GM18907 (cell line): ENCODE data around the gene GPR37L1.

Experiments
- ATAC-seq: cut with Tn5 transposase; IDR thresholded peaks from one replicate; pipeline ENCODE4 v1.9.1; 2021; ENCODE audit warnings: mild to moderate bottlenecking, moderate library complexity; ENCODE audit not compliant: unreplicated experiment

The GPR37L1 gene

DNA sequence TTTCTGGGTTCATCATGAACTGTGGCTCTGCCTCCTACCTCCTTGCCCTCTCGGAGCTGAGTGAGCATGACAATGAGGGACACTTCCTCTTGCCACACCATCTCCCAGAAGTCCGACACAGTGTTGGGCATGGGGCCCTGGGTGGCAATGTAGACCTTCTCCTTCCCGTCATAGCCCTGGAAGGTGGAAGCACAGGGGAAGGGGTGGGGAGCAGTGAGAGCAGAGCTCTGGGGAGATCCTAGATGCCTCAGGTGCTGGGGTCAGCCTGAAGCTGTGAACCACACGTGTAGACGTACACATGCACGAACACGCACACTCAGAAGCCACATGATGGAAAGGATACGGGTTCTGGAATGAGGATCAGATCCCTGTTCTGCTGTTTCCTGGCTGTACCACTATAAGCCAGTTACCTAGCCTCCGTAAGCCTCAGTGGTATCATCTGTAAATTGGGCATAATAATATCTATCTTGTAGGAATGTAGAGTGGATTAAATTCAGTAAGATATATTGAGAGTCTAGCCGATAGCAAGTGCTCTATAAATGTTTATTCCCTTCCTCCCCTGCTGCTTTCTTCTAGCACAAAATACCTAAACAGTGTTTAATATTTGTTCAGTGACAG lies 31.5 kb downstream of the GPR37L1 start:
- no peak for ATAC-seq

- peak; percentile 48 for ATAC-seq
Observed at GRCh38 chr1:202154766-202155477, 32.2 kb downstream of the GPR37L1 start.

- no peak for ATAC-seq
Observed at GRCh38 chr1:202155478-202156021, 32.8 kb downstream of the GPR37L1 start.

DNA sequence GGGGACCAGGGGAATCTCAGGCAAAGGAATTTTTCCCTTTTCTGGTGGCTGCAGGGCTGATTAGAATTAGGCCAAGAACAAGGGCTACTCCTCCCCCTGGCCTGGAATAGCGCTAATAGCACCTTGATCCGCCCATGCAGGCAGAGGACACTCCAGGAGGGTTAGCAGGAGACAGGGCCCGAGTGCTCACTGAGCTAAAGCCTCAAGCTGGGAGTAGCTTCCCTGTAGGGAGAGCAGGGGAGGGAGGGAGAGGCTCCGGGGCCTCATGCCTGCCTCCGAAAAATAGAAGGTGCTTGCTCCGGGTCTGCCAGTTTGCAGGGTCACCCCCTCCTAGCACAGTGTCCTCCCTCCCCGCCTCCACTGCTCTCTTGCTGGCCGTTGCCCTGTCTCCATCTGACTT lies 33.9 kb downstream of the GPR37L1 start:
- no peak for ATAC-seq

DNA sequence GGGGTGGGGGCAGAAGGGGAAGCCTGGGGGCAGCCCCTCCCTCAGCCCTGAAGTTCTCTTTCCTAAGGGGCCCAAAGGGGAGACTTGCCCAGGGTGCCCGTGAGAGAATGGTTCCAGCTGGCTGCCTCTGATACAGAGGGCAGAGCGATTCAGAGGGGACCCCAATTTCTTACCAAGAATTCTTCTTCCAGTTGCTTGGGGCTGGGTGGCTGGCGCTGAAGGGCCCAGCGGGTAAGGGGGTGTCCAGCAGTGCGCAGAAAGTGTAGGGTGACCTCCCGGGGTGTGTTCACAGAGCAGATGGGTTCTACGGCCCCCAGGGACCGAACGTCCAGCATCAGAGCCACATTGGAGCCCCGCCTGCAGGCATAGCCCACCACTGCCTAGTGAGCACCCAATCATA lies 35.2 kb downstream of the GPR37L1 start:
- no peak for ATAC-seq

- ATAC-seq, result no peak
Observed at GRCh38 chr1:202158810-202159533, 36.3 kb downstream of the GPR37L1 start.

GRCh38 chr1:202159534-202160371 lies 37.0 kb downstream of the GPR37L1 start:
- no peak for ATAC-seq

DNA sequence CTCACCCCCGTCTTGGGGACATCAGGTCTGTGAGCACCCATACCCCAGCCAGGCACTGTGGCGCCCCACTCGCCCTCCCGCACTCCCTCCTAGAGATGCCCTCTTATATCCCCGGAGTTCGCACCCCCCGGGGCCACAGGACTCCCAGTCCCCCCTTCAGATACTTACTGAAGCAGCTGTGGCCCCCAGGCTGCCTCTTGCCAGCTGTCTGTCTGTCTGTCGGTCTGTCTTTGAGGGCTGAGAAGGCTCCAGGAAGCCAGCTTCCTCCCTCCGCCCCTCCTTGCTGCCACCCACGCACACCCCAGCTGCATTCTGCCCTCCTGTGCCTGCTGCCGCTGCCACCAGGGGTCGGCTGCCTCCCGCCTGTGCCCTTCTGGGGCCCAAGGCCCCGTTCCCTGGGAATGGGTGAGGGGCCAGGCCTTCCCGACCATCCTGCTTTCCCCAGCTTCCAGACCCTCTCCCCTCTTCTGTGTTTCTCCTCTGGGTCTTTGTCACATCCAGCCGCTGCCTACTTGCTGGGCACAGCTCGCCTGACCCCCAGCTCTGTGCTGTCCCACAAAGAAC lies 37.7 kb downstream of the GPR37L1 start, which contains the start of gene PTPN7:
Gene PTPN7, minus strand, starts transcription at position 226 of the 564 bp plus-strand sequence. CDS start 1,200 bp downstream, outside the sequence.
- peak; percentile 53 for ATAC-seq

DNA sequence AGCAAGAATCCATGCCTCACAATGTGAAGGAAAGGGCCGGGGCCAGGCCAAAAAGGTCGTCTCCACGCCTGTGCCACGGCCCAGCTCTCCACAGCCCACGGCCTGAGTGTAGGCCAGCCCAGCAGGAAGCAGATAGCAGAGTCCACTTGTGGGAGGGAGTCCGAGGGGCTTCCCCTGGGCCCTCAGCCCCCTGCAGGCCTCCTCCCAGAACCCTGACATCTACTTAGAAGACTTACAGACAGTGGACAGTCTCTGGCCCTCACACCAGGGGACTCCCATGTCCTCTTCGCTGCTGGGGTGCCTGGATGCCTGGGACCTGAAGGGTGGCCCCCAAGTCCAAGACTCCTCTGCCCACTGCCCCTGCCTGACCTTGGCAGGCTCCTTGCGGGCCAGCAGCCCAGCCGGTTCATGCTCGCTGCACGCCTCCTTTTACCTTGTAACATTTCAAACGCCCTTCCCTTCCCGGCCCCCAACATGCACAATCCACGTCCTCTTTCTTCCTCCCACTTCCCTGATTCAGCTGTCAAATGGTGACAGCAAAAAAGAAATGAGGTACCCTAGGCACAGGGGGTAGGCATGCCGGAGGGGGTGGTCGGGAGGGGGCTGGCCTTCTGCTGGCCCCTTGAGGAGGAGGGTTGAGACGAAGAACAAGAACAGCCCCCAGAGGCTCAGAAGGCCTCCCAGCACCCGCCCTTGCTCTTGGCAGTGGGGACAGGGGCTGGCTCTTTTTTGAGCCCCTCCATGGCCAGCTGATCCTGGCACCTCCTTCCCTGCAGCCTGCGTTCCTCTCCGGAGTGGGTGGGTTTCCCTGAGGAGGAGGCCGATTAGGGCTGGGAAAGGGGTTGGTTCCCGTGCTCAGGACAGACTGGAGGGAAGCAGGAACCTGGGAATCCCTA lies 38.7 kb downstream of the GPR37L1 start:
- ATAC-seq, result no peak

- ATAC-seq, result peak; percentile 30
Observed at GRCh38 chr1:202162047-202162417, 39.3 kb downstream of the GPR37L1 start.

- ATAC-seq, result no peak
Observed at GRCh38 chr1:202162418-202163280, 39.9 kb downstream of the GPR37L1 start.

DNA sequence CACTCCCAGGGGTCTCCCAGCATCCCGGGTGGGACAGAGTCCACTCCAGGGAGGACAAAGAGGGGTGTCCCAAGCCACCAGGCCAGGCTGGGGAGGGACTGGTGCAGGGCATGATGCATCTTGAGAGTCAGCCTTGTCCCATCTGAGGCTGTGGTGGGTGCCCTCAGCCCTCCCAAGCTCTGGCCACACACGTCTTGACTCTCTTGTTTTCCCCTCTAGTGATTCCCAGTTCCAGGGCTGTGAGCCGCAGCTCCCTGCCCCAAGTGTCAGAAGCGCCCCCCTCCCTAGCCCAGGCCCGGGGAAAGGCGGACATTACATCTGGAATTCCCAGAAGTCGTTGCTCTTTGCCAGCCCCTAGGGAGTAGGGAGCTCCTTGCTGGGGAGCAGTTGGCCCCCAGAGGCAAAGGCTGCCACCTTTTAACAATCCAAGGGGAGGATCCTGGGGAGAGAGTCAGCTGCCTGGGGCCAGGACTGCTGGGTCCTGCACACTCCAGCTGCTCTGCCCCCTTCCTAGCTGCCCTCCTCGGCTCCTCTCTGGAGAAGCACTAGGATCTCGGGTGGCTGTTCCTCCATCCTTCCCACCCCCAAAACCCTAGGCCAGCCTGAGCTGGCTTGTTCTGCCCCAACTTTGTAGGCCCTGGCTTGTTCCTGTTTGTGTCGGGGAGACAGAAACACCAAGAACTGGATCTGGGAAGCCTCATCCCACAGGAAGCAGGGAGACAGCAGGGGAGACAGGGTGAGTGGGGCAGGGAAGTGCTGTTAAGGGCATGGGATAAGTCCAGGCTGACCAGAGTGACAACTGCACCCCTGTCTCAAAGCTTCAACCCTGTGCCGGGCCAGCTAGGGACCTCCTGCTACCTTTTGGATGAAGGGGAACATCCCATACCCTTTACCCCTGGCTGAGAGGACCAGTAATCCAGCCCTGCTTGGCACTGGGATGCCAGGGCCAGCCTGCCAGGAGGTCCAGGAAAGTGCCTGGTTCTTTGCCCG lies 40.9 kb downstream of the GPR37L1 start:
- no peak for ATAC-seq

- ATAC-seq, result peak; percentile 54
Observed at GRCh38 chr1:202164271-202165037, 41.7 kb downstream of the GPR37L1 start.

DNA sequence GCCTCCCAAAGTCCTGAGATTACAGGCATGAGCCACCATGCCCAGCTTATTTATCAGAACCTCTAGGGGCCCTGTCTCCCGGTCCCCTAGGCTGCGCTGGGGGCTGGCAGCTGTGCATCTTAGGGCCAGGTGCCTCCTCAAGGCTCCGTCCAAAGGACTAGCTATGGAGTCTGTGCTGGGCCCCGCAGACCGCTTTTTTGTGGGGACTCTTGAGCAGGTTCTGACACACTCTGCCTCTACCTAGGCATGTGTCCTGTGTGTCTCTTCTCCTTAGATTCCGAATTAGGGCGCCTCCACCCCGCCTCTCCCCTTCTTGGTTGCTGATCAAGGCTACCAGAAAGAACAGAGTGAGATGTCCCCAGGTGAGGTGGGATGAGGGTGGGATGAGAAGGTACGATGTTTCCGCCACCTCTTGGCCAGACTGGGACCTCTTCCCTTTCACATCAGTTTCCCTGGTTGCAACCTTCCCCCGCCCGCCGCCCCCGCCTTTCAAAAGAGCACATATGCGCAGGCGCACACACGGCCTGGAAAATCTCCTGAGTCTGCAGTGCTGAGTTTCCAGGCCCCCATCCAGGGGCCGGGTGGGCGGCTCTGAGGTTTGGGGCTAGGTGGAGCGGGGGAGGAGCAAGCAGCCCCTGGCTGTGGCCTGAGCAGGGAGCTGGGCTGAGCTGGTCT lies 42.7 kb downstream of the GPR37L1 start:
- ATAC-seq, result no peak

DNA sequence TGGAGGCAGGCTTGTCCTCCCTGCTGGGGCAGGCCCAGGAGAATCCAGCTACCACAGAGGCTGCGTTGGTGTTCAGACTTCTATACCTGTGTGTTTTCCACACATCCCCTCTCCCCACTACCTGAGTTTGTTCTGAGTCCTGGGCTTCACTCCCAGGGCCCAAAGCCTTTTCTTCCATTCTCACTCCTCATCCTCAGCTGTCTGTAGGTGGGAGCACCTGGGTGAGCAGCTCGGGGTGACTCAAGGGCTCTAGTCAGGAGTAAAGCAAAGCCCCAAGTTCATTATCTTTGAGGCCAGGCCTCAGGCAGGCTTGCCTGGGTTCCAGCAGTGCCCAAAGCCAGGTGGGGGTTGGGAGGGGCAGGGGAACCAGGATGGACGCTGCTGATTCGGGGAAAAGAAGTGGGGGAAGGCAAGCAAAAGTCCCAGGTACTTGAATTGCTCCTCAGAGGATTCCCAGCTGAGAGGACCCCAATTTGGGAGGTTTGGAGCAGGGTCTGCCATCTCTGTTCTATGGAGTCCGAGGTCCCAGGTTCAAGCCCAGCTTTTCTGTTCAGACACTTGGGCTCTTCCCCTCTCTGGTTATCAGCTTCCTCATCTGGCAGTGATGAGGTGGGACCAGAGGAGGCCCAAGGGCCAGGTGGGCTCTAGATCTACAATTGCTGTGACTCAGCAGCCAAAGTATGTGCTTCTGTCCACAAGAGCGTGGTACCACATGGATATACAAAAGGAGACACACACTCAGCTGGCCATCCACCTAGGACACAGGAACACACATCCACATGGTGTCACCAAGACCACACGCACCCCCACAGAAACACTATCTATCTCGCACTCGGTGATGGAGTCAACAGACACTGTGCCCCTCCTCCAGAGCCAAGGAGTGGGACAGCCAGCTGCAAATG lies 43.5 kb downstream of the GPR37L1 start:
- ATAC-seq, result no peak
